Measurements from ENCODE around the gene CYB5R3.
A peak's percentile ranks its signal among the peaks of the same experiment; 100 is the strongest.
"Not testable (repeated sequence)": the region's sequence is repeated elsewhere in the genome, so short reads cannot be mapped to it uniquely, and the experiment has no call there.

Gene CYB5R3

DNA sequence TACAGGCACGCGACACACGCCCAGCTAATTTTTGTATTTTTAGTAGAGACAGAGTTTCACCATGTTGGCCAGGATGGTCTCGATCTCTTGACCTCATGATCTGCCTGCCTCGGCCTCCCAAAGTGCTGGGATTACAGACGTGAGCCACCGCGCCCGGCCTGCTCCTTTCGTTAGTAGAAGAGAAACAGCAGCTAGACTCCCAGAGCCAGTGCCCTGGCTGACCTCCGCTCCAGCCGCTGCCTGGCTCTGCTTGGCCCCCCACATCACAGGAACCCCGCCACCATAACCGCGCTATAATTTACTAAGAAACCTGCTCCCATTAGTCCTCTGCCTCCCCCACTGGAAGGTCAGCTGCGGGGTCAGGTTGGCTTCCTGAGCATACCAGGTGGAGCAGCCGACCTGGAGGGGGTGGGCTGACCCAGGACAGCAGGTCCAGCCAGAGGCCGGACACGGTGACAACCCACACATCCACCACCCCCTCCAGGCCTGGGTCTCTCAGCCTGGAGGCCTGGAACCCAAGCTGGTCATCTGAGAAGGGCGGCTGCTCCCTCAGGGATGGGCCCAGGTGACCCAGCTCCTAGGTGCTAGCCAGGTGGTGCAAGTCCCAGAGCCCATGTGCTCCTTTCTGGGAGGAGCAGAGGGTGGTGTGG is 27.0 kb downstream of the CYB5R3 start:
- no peak for DNase-seq

DNA sequence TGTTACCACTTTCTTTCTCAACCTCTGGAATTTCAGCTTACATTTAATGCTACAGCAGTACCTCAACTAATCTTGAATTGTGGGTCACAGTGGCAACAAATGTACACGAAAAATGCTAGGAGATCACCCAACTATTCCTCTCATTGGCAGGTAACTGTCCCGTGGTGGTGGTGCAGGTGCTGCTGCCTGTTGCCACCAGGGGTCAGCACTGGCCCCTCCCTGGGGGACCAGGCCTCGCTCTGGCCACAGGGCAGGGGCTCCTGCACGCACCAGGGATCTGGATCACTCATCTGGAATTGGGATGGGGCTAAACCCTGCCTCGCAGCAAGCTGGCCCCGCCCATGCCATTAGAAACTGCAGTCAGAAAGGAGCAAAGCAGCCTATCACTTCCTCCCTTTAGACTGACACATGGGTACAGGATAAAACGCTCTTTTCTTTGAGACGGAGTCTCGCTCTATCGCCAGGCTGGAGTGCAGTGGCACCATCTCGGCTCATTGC is 27.6 kb downstream of the CYB5R3 start:
- peak; percentile 16 for DNase-seq

DNA sequence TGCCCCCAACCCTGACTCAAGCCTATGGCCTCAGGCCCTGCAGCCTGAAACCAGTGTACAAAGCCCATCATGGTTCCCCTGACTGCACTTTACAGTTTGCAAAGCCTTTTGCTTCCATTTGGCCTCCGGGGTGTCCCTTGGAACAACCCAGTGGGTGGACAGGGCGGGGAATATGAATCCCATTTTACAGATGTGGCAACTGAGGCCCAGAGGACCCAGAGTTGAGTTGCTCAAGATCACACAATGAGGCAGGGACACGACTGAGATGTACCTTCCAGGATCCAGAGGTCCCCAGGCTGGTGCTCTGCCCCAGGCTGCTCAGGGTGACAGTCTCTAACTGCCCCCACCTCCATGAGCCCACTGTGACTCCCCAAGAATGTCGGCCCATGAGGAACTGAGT is 29.1 kb downstream of the CYB5R3 start:
- DNase-seq, result no peak

DNA sequence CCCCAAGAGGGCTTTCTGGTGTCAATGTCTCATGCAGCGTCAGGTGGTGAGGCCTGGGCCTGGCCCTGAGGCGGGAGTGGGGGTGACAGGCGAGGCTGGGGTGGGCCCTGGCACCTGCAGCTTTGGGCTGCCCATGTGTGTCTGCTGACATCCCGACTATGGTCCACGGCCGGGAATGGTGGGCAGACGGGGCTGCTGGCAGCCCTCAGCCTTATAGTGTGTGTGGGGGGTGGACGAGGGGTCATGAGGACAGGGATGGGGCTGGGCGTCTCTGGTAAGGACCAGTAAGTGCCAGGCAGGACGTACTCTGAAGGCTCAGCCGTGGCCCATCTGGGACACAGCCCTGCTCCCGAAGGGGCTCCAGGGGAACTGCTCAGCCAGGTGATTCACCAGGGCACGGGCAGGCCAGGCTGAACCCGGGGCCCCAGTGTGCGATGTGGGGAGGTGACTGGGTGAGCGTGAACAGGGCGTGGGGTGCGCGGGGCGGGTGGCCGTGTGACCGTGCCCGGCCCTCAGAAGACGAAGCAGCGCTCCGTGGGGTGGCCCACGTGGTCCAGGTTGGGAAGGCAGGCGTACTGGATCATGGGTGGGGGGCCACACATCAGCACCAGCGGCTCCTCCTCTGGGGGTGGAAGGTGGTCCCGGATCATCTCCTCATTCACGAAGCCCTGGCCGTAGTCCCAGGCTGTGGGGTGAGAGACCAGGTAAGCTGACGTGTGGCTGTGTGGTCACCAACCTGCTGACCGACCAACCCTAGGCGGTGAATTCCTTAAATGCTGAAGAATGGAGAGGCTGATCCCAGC is 29.7 kb downstream of the CYB5R3 start:
- DNase-seq, result no peak

DNA sequence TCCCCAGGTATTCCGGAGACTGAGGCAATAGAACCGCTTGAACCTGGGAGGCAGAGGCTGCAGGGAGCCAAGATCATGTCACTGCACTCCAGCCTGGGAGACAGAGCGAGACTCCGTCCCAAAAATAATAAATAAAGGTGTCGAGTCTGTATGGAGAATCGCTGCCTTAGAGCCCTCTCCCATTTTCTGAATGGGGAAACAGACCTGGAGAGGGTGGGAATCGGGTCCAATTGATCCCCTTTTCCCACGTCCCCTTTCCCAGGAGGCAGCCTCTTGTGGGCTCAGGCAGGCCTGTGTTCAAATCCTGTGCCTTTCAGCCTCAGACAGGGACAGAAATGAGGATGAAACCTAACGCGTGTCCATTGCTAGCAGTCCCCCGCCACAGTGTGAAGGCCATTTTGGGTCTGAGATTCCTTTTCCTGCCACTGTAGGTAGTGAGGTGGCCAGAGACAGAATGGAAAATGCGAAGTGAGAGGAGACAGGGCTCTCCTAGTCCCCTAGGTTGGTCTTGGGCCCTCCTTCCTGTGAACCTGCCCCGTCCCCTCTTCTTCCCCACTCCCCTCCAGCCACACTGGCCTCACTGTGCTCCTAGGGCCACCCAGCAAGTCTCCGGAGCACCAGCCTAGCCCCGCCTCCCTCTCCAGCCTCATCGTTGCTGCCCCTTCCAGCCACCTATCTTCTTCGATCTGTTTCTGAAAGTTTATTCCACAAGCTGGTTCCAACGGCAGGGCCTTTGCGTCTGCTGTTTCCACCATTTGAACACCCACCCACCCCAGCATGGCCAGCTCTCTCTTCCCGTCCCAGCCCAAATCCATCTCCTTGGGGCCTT is 31.8 kb downstream of the CYB5R3 start:
- DNase-seq, result no peak

DNA sequence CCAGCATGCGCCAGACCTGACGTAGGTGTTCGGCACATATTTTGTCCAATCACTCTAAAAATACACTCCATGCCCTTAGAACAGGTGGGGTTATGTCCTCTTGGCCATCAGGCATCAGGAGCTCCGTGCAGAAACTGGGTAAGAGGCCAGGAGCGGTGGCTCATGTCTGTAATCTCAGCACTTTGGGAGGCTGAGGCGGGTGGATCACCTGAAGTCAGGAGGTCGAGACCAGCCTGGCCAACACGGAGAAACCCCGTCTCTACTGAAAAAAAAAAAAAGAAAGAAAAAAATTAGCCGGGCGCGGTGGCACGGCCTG is 33.4 kb downstream of the CYB5R3 start:
- not testable (repeated sequence) for DNase-seq

DNA sequence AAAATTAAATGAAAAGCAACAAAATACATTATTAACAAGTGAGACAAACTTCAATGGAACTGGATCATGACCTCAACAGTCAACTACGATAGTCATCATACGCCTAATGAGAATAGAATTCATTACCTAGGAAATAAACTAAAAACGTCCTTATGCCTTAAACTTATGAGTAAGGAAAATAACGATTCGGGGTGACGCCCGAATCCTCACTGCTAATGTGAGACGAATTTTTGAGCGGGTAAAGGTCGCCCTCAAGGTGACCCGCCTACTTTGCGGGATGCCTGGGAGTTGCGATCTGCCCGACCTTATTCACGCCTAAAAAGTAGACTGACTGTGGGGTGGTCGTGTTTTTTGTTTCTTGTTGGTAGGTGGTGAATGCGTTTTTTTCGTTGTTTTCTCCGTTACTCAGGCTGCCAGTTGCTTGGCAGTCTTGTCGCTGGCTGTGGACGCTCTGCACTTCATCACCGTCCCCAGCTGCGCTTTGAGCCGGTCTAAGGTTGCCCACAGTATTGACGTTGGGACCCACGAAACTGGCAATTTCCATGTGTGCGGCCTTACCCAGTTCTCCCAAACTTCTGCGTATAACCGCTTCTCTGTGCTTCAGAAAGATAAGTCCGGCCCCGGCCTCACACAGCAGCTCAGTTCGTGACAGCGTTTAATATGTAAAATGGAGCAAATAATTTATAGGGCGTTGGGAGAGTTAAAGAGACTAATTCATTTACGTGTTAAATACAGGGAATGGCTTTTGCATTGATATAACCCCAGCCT is 33.9 kb downstream of the CYB5R3 start:
- peak; percentile 95 for DNase-seq

DNA sequence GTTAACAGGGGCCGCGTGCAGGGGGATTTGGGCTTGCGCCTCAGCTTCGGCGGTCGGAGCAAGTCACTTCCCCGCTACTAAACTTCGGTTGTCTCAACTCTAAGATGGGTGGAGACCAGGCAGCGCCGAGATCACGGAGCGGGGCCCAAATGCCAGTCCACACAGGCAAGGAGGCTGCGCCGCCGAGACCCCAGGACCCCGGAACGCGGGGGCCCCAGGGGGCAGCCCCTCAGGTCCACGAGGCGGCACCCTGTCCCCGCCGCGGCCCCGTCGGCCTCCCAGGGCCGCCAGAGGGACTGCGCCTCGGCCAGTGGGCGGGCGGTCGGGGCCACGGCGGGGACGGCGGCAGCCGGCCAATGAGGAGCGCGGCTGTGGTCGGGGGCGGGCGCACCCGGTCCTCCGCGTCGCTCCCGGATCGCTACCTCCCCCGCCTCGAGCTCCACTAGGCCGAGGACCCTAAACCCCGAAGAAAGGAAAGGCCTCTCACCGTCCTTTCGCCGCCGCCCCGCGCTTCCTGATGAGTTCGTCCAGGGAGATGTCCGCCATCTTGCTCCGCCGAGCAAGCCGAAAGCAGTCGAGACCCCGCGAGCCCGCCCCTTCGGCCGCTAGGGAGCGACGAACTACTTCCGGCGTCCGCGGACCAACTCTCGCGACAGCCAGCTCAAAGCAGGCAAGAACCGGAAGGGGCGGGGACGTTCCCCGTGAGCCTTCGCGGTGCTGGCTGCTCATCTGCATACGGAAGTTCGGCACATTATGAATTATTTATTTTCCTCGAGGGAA is 34.7 kb downstream of the CYB5R3 start, which contains the start of gene POLDIP3:
POLDIP3 (minus strand) TSS at position 572 of the 780 bp plus-strand sequence; CDS start at position 546, 26 bp downstream.
- peak; percentile 97 for DNase-seq

DNA sequence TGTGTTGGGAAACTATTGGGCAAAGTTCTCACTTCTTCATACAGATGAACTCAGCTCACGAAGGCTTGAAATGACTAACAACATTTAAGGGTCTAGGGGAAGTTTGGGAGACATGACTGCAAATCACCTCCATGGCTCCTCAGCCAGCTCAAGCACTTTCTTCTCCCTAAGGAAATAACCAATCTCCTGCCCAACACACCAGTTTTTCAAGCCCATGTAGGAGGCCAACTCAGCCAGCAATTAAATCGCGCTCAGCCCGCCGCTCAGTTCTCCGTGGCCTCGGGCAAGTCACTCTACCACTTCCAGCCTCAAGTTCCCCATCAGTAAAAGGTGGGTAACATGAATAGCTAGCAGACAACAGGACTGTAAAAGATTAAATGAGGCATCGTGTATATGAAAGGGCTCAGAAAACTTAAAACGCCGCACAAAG is 35.3 kb downstream of the CYB5R3 start:
- DNase-seq, result no peak

DNA sequence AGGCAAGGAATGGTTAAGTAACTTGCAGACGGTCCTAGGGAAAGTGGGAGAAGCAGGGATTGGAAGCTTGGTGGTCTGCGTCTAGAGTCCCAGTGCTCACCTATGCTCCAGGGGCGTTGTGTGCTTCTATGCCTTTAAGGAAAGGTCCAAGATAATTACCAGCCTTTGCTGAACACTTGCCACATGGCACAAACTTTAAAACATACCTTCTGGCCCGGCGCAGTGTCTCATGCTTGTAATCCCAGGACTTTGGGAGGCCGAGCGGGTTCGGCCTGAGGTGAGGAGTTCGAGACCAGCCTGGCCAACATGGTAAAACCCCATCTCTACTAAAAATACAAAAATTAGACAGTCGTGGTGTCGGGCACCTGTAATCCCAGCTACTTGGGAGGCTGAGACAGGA is 36.9 kb downstream of the CYB5R3 start:
- DNase-seq, result no peak

DNA sequence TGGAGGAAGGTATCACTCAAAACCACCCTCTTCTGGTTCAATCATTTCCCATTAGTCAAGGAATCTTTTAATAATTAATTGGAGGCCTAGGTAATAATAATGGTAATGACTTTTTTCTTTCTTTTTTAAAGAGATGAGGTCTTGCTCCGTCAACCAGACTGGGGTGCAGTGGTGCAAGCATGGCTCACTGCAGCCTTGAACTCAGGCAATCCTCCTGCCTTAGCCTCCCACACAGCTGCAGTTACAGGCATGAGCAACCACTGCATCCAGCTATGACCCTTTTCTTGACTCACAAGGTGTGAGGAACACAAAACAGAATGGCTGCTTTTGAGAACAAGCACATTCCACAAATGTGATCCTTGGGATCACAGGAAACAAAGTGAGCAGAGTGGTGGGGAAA is 38.1 kb downstream of the CYB5R3 start:
- no peak for DNase-seq

DNA sequence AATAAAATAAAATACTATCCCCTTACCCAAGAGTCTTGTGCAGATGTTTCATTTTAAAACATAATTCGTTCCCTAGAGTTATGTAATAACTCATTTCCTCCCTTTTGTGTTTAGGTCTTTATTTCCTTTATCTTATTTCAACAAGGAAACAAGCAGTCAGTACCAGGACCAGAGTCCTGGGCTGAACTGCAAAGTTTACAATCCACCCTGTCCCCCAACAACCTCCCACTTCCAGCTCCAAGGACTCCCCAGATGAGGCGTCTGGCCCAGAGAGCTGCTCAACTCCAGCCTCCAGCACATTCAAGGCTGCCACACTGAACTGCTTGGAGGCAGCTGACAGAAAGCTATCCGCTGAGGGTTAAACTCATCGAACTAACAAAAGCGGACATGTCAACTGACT is 39.0 kb downstream of the CYB5R3 start:
- DNase-seq, result no peak

DNA sequence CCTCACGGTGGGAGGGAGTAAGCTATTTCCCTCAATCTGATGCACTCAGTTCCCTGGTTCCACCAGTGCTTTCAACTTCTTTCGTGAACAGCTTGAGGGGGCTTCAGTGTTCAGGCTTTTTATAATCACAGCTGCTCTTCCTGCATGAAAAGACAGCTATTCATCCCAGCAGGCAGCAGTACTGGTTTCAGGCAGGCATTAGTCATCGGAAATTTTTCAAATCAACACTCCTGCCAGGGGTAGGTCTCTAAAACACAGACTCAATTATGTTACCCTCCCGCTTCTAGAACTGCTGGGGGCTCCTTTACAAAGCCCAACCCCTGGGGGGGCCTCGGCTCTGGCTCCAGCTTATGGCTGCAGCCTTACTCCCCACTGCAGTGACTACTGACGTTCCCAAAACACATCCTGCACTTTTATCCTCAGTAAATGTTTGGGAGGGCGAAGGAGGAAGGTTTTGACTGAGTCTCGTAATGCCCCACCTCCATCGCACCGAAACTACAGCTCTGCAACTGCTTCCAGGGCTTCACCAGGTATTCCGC is 40.3 kb downstream of the CYB5R3 start:
- DNase-seq, result no peak

DNA sequence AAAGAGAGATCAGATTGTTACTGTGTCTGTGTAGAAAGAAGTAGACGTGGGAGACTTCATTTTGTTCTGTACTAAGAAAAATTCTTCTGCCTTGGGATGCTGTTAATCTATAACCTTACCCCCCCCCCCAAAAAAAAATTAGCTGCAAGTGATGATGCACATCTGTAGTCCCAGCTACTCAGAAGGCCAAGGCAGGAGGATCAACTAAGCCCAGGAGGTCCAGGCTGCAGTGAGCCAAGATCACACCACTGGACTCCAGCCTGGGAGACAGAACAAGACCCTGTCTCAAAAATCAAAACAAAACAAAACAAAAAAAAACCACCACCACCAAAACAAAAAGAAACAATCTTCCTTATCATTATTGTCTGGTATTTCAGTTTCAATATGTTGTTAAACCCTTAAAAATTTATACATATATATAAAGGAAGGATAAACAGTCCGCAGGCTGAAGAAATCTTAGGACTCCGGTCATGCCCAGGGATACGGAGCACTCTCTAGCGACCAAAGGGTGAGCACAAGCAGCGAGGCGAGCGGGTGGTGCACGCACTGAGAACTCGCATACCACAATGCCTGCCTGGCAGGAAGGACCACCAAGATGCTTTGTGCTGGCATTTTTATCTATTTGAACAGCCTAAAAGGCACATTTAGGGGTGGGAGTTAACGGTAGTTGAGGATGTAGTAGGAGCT is 40.9 kb downstream of the CYB5R3 start:
- no peak for DNase-seq

DNA sequence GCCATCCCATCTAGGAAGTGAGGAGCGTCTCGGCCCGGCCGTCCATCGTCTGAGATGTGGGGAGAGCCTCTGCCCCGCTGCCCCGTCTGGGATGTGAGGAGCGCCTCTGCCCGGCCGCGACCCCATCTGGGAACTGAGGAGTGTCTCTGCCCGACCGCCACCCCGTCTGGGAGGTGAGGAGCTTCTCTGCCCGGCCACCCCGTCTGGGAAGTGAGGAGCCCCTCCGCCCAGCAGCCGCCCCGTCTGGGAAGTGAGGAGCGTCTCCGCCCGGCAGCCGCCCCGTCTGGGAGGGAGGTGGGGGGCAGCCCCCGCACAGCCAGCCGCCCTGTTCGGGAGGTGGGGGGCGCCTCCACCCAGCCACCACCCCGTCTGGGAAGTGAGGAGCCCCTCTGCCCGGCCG is 41.6 kb downstream of the CYB5R3 start:
- not testable (repeated sequence) for DNase-seq

DNA sequence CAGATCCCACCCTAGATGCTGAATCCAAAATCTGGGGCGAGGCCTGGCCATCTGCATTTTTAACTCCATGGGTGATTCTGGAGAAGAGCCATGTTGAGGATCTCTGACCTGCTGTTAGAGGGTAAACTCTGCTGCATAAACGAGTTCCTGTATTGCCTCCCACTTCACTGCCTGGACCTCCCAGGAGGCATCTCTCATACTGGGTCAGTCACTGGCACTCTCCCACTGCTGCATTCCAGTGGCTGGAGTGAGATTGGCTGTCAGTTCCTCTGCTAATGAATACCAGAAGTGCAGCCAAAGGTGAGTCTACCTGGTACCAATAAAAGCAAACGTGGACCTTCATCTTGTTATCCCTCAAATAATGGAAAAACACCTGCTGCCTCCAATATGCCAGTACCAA is 44.8 kb downstream of the CYB5R3 start:
- no peak for DNase-seq

DNA sequence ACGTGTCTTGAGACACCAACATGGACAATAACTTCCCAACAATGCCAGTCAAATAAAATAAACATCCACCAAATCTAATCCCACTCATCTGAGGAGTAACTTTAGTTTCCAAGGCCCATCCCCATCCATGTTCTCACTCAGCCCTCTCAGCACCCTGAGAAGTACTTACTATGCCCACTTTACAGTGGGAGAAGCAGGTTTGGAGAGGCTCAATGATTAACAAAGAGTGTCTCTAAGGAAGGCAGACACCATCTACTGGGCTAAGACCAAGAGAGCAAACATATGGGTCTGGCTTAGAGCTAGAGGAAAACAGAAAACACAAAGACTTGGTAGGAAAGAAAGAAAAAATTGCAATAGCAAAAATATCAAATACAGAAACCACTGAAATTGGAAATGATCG is 45.8 kb downstream of the CYB5R3 start:
- DNase-seq, result no peak

DNA sequence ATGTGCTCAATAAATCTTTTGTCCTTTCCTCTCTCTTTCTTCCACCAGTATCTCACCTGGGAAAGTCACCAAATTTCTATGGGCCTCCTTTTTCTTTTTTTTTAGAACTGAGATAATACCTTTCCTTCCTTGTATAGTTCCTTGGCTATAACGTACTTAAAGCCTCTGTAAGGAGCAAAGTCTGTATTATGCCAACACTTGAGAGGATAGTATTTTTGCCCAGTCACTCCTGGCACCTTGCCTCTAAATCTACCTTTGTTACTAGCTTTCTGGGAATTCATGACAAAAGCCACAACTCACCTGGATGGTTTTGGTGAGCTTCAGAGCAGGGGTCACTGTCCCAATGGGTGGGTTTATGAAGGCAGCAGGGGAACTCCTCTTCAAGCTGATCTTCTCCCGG is 46.7 kb downstream of the CYB5R3 start:
- DNase-seq, result no peak

DNA sequence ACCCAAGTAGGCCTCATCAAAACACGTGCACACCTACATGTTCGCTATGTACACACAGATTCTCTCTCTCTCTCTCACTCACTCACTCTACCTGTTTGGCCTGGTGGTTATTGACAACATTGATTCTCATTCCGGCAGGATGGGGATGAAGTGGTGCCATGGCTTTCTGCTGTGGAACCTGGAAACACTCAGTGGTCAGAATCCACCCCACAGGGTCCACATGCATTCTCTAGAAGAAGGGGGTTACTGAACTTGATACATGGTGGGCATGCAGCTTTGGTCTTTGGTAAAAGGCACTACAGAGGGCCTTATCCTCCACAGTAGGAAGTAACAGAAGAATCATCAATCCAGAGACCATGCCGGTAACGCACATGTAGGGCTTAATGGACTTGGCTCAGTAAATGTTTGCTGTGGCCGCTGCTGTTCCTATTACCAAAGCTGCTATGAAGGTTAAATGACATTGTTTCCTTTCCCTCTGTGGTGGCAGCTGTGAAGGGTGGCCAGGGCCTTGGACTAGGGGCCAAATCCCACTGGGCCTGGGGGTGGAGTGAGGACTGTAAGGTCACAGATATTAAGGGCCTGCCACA is 47.2 kb downstream of the CYB5R3 start:
- no peak for DNase-seq

DNA sequence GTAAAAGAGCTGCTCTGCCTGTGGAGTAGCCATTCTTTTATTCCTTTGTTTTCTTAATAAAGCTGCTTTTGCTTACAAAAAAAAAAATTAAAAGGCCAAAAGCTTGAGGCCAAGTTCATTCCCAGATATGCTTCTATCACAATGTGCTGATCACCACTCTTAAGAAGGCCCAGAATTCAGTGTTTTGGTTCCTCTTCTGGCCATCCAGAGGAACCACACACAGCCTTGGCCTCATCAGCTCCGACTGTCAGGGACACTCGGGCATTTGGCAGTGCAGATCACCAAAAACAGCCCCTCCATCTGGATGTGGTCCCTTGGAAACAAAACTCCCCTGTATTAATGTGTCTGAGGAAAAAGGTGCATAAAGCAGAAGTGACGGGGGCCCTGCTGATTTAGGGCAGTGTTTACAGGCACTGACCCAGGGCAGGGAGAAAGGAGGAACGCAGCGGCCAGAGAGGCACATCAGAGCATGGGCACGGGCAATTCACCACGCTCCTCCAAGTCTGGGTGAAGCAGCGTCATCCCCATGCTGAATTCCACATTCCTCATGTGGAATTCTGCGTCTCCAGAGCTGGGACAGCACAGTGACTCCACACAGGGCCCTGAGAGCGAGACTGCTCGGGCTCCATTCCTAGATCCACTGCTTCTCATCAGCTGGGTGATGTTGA is 52.2 kb downstream of the CYB5R3 start:
- DNase-seq, result no peak

All from GDM1 (cell line).